Tibial nerve (tissue), 4 donors: Measurements from ENCODE around the gene PLXDC1.

ENCODE experiments used
- EP300 ChIP-seq, 2 donors: sonication (generic); formaldehyde crosslinking; IDR thresholded peaks; one replicate each; pipeline ENCODE4 v1.6.1; 2017; ENCODE audit warnings: antibody characterized with exemption in 2 of 2, mild to moderate bottlenecking in 1 of 2
- POLR2A ChIP-seq, 2 donors: fragments of 450-650 bp; IDR thresholded peaks; one replicate each; pipeline ENCODE4 v1.6.1; 2017; ENCODE audit warnings: antibody characterized with exemption in 2 of 2, mild to moderate bottlenecking in 2 of 2, moderate library complexity in 2 of 2
- TF ChIP-seq, protein P1 (sequence below), 5 experiments: fragments of 200-600 bp in 3 of 5; fragments of 450-650 bp in 2 of 5; sonication (generic) in 3 of 5; IDR thresholded peaks; one replicate each; pipeline ENCODE4 v1.5.1; 2016 to 2019; ENCODE audit warnings: antibody characterized with exemption in 5 of 5, mild to moderate bottlenecking in 3 of 5, moderate library complexity in 2 of 5

GRCh38 chr17:39166437-39167335 is 15.2 kb upstream of the PLXDC1 start:
- TF ChIP-seq, protein P1, sequence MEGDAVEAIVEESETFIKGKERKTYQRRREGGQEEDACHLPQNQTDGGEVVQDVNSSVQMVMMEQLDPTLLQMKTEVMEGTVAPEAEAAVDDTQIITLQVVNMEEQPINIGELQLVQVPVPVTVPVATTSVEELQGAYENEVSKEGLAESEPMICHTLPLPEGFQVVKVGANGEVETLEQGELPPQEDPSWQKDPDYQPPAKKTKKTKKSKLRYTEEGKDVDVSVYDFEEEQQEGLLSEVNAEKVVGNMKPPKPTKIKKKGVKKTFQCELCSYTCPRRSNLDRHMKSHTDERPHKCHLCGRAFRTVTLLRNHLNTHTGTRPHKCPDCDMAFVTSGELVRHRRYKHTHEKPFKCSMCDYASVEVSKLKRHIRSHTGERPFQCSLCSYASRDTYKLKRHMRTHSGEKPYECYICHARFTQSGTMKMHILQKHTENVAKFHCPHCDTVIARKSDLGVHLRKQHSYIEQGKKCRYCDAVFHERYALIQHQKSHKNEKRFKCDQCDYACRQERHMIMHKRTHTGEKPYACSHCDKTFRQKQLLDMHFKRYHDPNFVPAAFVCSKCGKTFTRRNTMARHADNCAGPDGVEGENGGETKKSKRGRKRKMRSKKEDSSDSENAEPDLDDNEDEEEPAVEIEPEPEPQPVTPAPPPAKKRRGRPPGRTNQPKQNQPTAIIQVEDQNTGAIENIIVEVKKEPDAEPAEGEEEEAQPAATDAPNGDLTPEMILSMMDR (IDR thresholded peaks at IDR 0.05) = no peak
- TF ChIP-seq POLR2A (IDR thresholded peaks at IDR 0.05) (no peak), EP300 (IDR thresholded peaks at IDR 0.05) (no peak)
